Measurements from ENCODE around the gene TTC7B. TPM values are rescaled to one million over a fixed set of nuclear protein-coding genes. Genes with fewer than 3 reads are reported as not detected.

Gene TTC7B
- total and polyA plus RNA-seq, 2 of the 13 experiments (the other 11 are each of a cell fraction or from before 2014, with no cell fraction given): 1.3 to 3.2 TPM

- TF ChIP-seq, protein P1, sequence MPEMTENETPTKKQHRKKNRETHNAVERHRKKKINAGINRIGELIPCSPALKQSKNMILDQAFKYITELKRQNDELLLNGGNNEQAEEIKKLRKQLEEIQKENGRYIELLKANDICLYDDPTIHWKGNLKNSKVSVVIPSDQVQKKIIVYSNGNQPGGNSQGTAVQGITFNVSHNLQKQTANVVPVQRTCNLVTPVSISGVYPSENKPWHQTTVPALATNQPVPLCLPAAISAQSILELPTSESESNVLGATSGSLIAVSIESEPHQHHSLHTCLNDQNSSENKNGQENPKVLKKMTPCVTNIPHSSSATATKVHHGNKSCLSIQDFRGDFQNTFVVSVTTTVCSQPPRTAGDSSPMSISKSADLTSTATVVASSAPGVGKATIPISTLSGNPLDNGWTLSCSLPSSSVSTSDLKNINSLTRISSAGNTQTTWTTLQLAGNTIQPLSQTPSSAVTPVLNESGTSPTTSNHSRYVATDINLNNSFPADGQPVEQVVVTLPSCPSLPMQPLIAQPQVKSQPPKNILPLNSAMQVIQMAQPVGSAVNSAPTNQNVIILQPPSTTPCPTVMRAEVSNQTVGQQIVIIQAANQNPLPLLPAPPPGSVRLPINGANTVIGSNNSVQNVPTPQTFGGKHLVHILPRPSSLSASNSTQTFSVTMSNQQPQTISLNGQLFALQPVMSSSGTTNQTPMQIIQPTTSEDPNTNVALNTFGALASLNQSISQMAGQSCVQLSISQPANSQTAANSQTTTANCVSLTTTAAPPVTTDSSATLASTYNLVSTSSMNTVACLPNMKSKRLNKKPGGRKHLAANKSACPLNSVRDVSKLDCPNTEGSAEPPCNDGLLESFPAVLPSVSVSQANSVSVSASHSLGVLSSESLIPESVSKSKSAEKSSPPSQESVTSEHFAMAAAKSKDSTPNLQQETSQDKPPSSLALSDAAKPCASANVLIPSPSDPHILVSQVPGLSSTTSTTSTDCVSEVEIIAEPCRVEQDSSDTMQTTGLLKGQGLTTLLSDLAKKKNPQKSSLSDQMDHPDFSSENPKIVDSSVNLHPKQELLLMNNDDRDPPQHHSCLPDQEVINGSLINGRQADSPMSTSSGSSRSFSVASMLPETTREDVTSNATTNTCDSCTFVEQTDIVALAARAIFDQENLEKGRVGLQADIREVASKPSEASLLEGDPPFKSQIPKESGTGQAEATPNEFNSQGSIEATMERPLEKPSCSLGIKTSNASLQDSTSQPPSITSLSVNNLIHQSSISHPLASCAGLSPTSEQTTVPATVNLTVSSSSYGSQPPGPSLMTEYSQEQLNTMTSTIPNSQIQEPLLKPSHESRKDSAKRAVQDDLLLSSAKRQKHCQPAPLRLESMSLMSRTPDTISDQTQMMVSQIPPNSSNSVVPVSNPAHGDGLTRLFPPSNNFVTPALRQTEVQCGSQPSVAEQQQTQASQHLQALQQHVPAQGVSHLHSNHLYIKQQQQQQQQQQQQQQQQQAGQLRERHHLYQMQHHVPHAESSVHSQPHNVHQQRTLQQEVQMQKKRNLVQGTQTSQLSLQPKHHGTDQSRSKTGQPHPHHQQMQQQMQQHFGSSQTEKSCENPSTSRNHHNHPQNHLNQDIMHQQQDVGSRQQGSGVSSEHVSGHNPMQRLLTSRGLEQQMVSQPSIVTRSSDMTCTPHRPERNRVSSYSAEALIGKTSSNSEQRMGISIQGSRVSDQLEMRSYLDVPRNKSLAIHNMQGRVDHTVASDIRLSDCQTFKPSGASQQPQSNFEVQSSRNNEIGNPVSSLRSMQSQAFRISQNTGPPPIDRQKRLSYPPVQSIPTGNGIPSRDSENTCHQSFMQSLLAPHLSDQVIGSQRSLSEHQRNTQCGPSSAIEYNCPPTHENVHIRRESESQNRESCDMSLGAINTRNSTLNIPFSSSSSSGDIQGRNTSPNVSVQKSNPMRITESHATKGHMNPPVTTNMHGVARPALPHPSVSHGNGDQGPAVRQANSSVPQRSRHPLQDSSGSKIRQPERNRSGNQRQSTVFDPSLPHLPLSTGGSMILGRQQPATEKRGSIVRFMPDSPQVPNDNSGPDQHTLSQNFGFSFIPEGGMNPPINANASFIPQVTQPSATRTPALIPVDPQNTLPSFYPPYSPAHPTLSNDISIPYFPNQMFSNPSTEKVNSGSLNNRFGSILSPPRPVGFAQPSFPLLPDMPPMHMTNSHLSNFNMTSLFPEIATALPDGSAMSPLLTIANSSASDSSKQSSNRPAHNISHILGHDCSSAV (CRISPR knock-in tag; IDR thresholded peaks at IDR 0.05; ENCODE audit: borderline replicate concordance): no peak
- TF ChIP-seq NFKBIZ (CRISPR knock-in tag; IDR thresholded peaks at IDR 0.05) (no peak), ZNF605 (CRISPR knock-in tag; IDR thresholded peaks at IDR 0.05) (no peak; the same call in 1 of the 2 replicates), ZNF441 (CRISPR knock-in tag; IDR thresholded peaks at IDR 0.05; ENCODE audit: borderline replicate concordance) (no peak), SNAPC4 (CRISPR knock-in tag; IDR thresholded peaks at IDR 0.05) (no peak), ZNF878 (CRISPR knock-in tag; IDR thresholded peaks at IDR 0.05) (peak; percentile 72; the same call in 1 of the 2 replicates), TOPORS (CRISPR knock-in tag; IDR thresholded peaks at IDR 0.05) (no peak), FOXJ3 (CRISPR knock-in tag; IDR thresholded peaks at IDR 0.05; ENCODE audit: borderline replicate concordance) (peak; percentile 89; the same call in 1 of the 2 replicates), ARNT (IDR thresholded peaks at IDR 0.05) (no peak), CHD2 (IDR thresholded peaks at IDR 0.05; ENCODE audit: low read depth, low read length) (no peak), NR2F1 (CRISPR knock-in tag; IDR thresholded peaks at IDR 0.05) (peak in 1 of 2 experiments; percentile 55; a peak in 1 of 4 replicates)
- TF ChIP-seq, protein P2, sequence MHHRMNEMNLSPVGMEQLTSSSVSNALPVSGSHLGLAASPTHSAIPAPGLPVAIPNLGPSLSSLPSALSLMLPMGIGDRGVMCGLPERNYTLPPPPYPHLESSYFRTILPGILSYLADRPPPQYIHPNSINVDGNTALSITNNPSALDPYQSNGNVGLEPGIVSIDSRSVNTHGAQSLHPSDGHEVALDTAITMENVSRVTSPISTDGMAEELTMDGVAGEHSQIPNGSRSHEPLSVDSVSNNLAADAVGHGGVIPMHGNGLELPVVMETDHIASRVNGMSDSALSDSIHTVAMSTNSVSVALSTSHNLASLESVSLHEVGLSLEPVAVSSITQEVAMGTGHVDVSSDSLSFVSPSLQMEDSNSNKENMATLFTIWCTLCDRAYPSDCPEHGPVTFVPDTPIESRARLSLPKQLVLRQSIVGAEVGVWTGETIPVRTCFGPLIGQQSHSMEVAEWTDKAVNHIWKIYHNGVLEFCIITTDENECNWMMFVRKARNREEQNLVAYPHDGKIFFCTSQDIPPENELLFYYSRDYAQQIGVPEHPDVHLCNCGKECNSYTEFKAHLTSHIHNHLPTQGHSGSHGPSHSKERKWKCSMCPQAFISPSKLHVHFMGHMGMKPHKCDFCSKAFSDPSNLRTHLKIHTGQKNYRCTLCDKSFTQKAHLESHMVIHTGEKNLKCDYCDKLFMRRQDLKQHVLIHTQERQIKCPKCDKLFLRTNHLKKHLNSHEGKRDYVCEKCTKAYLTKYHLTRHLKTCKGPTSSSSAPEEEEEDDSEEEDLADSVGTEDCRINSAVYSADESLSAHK (CRISPR knock-in tag; IDR thresholded peaks at IDR 0.05; ENCODE audit: borderline replicate concordance): no peak
These were observed 302.8 kb downstream of the TTC7B start (continued) for GRCh38 chr14:90513161-90514014.
